SK-N-SH (cell line): ENCODE results near the gene ZER1. TPM values are rescaled to one million over a fixed set of nuclear protein-coding genes. Genes with fewer than 3 reads are reported as not detected.

ENCODE experiments used
- CTCF ChIA-PET: fragments of 300-600, 350-600 bp; formaldehyde crosslinking; extraction: SDS; loops from one replicate; lab custom pipeline; 2021; lab: Yijun Ruan, JAX
- POLR2A ChIA-PET: fragments of 350-600 bp; sonication (Branson Sonifier 250); formaldehyde crosslinking; extraction: SDS; loops from one replicate; lab custom pipeline; 2020; ENCODE audit warnings: antibody characterized with exemption, inconsistent platforms; lab: Yijun Ruan, JAX
- DNase-seq: peaks from one replicate; pipeline ENCODE4 v3.0.0; 2012
- H2AFZ ChIP-seq: fragments of 200-600 bp; sonication (generic); 2 replicates; pipeline ENCODE4 v1.8.1; 2016; ENCODE audit warnings: antibody characterized with exemption, mild to moderate bottlenecking, low read depth
- H3F3A ChIP-seq: fragments of 200-600 bp; sonication (generic); replicated peaks from 2 replicates; pipeline ENCODE3; 2016; ENCODE audit warnings: antibody characterized with exemption, mild to moderate bottlenecking; ENCODE audit not compliant: insufficient read depth
- H3K27ac ChIP-seq, 2 experiments: fragments of 200-500 bp in 1 of 2; fragments of 200-600 bp in 1 of 2; sonication (Bioruptor generic) in 1 of 2; sonication (generic), shearing (Covaris generic) in 1 of 2; 2 replicates each; pipeline versions ENCODE4 v1.5.1 to v1.6.1; 2014 to 2016; ENCODE audit warnings: low read depth in 2 of 2, inconsistent platforms in 1 of 2, low read length in 1 of 2, mild to moderate bottlenecking in 1 of 2, mixed read lengths in 1 of 2
- H3K27me3 ChIP-seq: fragments of 200-600 bp; sonication (generic), shearing (Covaris generic); 2 replicates; pipeline ENCODE4 v1.6.1; 2016; ENCODE audit warnings: mixed run types; ENCODE audit not compliant: insufficient read depth
- H3K36me3 ChIP-seq, 2 experiments: fragments of 200-500 bp in 1 of 2; fragments of 200-600 bp in 1 of 2; sonication (Bioruptor generic) in 1 of 2; sonication (generic) in 1 of 2; replicated peaks in 1 of 2; 2 replicates each; pipeline versions ENCODE3 to v1.5.1; 2014 to 2016; ENCODE audit warnings: low read length in 1 of 2, mild to moderate bottlenecking in 1 of 2; ENCODE audit not compliant: insufficient read depth in 2 of 2, control insufficient read depth in 1 of 2
- H3K4me1 ChIP-seq, 2 experiments: fragments of 200-500 bp in 1 of 2; fragments of 200-600 bp in 1 of 2; sonication (Bioruptor generic) in 1 of 2; sonication (generic), shearing (Covaris generic) in 1 of 2; 2 replicates each; pipeline versions ENCODE4 v1.5.1 to v1.6.1; 2014 to 2016; ENCODE audit warnings: low read depth in 1 of 2, low read length in 1 of 2, mixed run types in 1 of 2; ENCODE audit not compliant: insufficient read depth in 2 of 2, control insufficient read depth in 1 of 2
- H3K4me2 ChIP-seq: fragments of 200-600 bp; sonication (generic), shearing (Covaris generic); 2 replicates; pipeline ENCODE4 v1.6.1; 2017; ENCODE audit warnings: mixed run types
- H3K4me3 ChIP-seq, 2 experiments: fragments of 200-500 bp in 1 of 2; fragments of 200-600 bp in 1 of 2; sonication (Bioruptor generic) in 1 of 2; sonication (generic), shearing (Covaris generic) in 1 of 2; 2 replicates each; pipeline versions ENCODE4 v1.5.1 to v1.8.1; 2014 to 2016; ENCODE audit warnings: low read depth in 2 of 2, inconsistent platforms in 1 of 2, low read length in 1 of 2, mild to moderate bottlenecking in 1 of 2, mixed read lengths in 1 of 2, moderate library complexity in 1 of 2
- H3K79me2 ChIP-seq: fragments of 200-600 bp; sonication (generic); 2 replicates; pipeline ENCODE4 v1.8.1; 2017; ENCODE audit warnings: mild to moderate bottlenecking; ENCODE audit not compliant: insufficient read depth
- H3K9ac ChIP-seq: fragments of 200-600 bp; sonication (generic); 2 replicates; pipeline ENCODE4 v1.6.1; 2017; ENCODE audit warnings: mixed run types
- H3K9me2 ChIP-seq: fragments of 200-600 bp; sonication (generic); 2 replicates; pipeline ENCODE4 v1.6.1; 2017; ENCODE audit warnings: mixed run types
- H3K9me3 ChIP-seq: fragments of 200-600 bp; sonication (generic); 2 replicates; pipeline ENCODE4 v1.6.1; 2017; ENCODE audit warnings: mixed run types, mild to moderate bottlenecking, moderate library complexity
- H4K20me1 ChIP-seq: fragments of 200-600 bp; sonication (generic); 2 replicates; pipeline ENCODE4 v1.6.1; 2017; ENCODE audit warnings: mild to moderate bottlenecking, mixed run types; ENCODE audit not compliant: insufficient read depth
- ELF1 ChIP-seq: IDR thresholded peaks from 2 replicates; pipeline ENCODE4 v1.4.0; 2012
- EP300 ChIP-seq, 2 experiments: IDR thresholded peaks; 2 replicates each; pipeline versions ENCODE4 v1.4.0 to v1.6.1; 2012; ENCODE audit warnings: borderline replicate concordance in 1 of 2, low read depth in 1 of 2, low read length in 1 of 2
- EZH2phosphoT487 ChIP-seq: fragments of 200-600 bp; sonication (generic); IDR thresholded peaks from 2 replicates; pipeline ENCODE4 v1.6.1; 2017; ENCODE audit warnings: low read depth, mixed run types, mild to moderate bottlenecking, antibody characterized with exemption, moderate library complexity, borderline replicate concordance
- JUND ChIP-seq: IDR thresholded peaks from 2 replicates; pipeline ENCODE4 v1.4.0; 2012
- MEF2A ChIP-seq: IDR thresholded peaks from 2 replicates; pipeline ENCODE4 v1.4.0; 2012; ENCODE audit warnings: low read depth, borderline replicate concordance
- POLR2AphosphoS5 ChIP-seq: IDR thresholded peaks from 2 replicates; pipeline ENCODE4 v1.6.1; 2012; ENCODE audit warnings: low read depth, low read length
- RCOR1 ChIP-seq: fragments of 150-350 bp; IDR thresholded peaks from 2 replicates; pipeline ENCODE4 v1.6.1; 2017; ENCODE audit warnings: antibody characterized with exemption, low read length
- REST ChIP-seq: IDR thresholded peaks from 2 replicates; pipeline ENCODE4 v1.6.1; 2012; ENCODE audit warnings: mild to moderate bottlenecking, low read depth, low read length, moderate library complexity
- TAF1 ChIP-seq: IDR thresholded peaks from 2 replicates; pipeline ENCODE4 v1.6.1; 2012; ENCODE audit warnings: low read depth, mild to moderate bottlenecking, low read length, moderate library complexity, borderline replicate concordance
- TCF12 ChIP-seq: IDR thresholded peaks from 2 replicates; pipeline ENCODE4 v1.4.0; 2012
- USF1 ChIP-seq: IDR thresholded peaks from 2 replicates; pipeline ENCODE4 v1.4.0; 2012; ENCODE audit warnings: low read depth, borderline replicate concordance
- USF2 ChIP-seq: fragments of 150-350 bp; IDR thresholded peaks from 2 replicates; pipeline ENCODE4 v1.6.1; 2017; ENCODE audit warnings: antibody characterized with exemption, low read length, low read depth, borderline replicate concordance
- YY1 ChIP-seq: IDR thresholded peaks from 2 replicates; pipeline ENCODE4 v1.4.0; 2012; ENCODE audit warnings: low read depth, mild to moderate bottlenecking
- ZBTB33 ChIP-seq: IDR thresholded peaks from 2 replicates; pipeline ENCODE4 v1.4.0; 2012; ENCODE audit warnings: low read depth, borderline replicate concordance
- WGBS: methylation state at CpG from one replicate; pipeline ENCODE4 v1.1.6; 2017; ENCODE audit warnings: low lambda C conversion rate; 5-methylcytosine and 5-hydroxymethylcytosine counted together
- polyA plus RNA-seq, 3 experiments: library from polyadenylated mRNA; depleted of rRNA; stranded (reverse); fragments of >200 nt; gene quantifications; 2 replicates each; pipeline ENCODE4 v1.2.3, GENCODE V29; 2012

ZER1 gene
- polyA plus RNA-seq, 1 of the 3 experiments (the other 2 are of a cell fraction), result 30.9 TPM

GRCh38 chr9:128792978-128793686, 21.4 kb upstream of the ZER1 start:
- Histone ChIP-seq H3K79me2 (peaks cover 12% of the 10 kb centered on the region; the same call in 1 of the 2 replicates), H3F3A (peaks cover 5% of the 10 kb centered on the region), H4K20me1 (no peaks in the 10 kb centered on the region), H2AFZ (no peak overlapping the region), H3K27ac (no peak overlapping the region), H3K9me2 (no peaks in the 10 kb centered on the region), H3K4me2 (no peak overlapping the region), H3K4me1 (peaks cover 0 to 3% of the 10 kb centered on the region in 2 experiments; a peak in 1 of 4 replicates), H3K9ac (no peak overlapping the region), H3K4me3 (no peak overlapping the region), H3K27me3 (no peaks in the 10 kb centered on the region), H3K9me3 (no peaks in the 10 kb centered on the region), H3K36me3 (peaks cover 22 to 40% of the 10 kb centered on the region in 2 experiments)
- POLR2A ChIA-PET, result interaction anchor here (0.6 kb wide), 1 partner anchor 861 kb away, joined by 5 read pairs; no protein-coding TSS in a partner anchor
- WGBS, result 87% methylated on average over 7 of the region's 8 CpGs
- DNase-seq, result no peak
- no peak for TF ChIP-seq JUND
- TF ChIP-seq MEF2A, result no peak
- TF ChIP-seq TCF12, result no peak
- no peak for TF ChIP-seq POLR2AphosphoS5
- no peak for TF ChIP-seq USF2
- no peak for TF ChIP-seq TAF1
- no peak for TF ChIP-seq EP300 (IDR thresholded peaks at IDR 0.05; ENCODE audit: borderline replicate concordance in 1 of 2, low read depth in 1 of 2, low read length in 1 of 2)
- TF ChIP-seq ZBTB33, result no peak
- CTCF ChIA-PET, result interaction anchor here (0.7 to 1.2 kb wide), 3 partner anchors 25 to 134 kb away, joined by 3 read pairs; no protein-coding TSS in a partner anchor

- H3K9me2 ChIP-seq, result no peaks in the 10 kb centered on the region
- H2AFZ ChIP-seq, result no peak overlapping the region
- peaks cover 5% of the 10 kb centered on the region for H3F3A ChIP-seq
- no peak overlapping the region for H3K9ac ChIP-seq
- H3K4me3 ChIP-seq, result no peak overlapping the region
- peaks cover 12 to 38% of the 10 kb centered on the region in 2 experiments for H3K36me3 ChIP-seq
- no peaks in the 10 kb centered on the region for H3K27me3 ChIP-seq
- TF ChIP-seq POLR2AphosphoS5 (no peak), RCOR1 (no peak), TAF1 (no peak), ELF1 (no peak), EZH2phosphoT487 (no peak), USF1 (no peak), JUND (no peak), REST (no peak), YY1 (no peak), ZBTB33 (no peak)
- TF ChIP-seq, all 33 proteins: peak for 0
- POLR2A ChIA-PET, result no interaction called here
- Histone ChIP-seq H3K9me3 (no peaks in the 10 kb centered on the region), H3K4me2 (no peak overlapping the region), H4K20me1 (no peaks in the 10 kb centered on the region), H3K27ac (no peak overlapping the region), H3K79me2 (peaks cover 22% of the 10 kb centered on the region), H3K4me1 (peaks cover 0 to 8% of the 10 kb centered on the region in 2 experiments; a peak in 1 of 4 replicates)
- 96% methylated on average over 7 of the region's 9 CpGs for WGBS
- no peak for DNase-seq
- CTCF ChIA-PET, result interaction anchor here (1.1 kb wide), 1 partner anchor 26 kb away, joined by 3 read pairs; the partner anchor contains the start of gene ENDOG
These were observed 20.4 kb upstream of the ZER1 start for GRCh38 chr9:128792134-128792533.
